K562 (cell line): ENCODE data around the gene BRD3OS. TPM values are rescaled to one million over a fixed set of nuclear protein-coding genes. Genes with fewer than 3 reads are reported as not detected.
"Not testable (repeated sequence)": the region's sequence is repeated elsewhere in the genome, so short reads cannot be mapped to it uniquely, and the experiment has no call there.

Source experiments
- ATAC-seq: fragments of 200-7000 bp; cut with Tn5 transposase; 3 replicates; pipeline ENCODE4 v1.9.1; 2020; ENCODE audit warnings: moderate library complexity
- BruUV-seq: library from RNA; stranded (reverse); fragments of 400-500 nt; replicated peaks from 2 replicates; lab custom pipeline; 2021; lab: Mats Ljungman, UMichigan
- CTCF ChIA-PET: fragments of 300-600 bp; formaldehyde crosslinking; extraction: SDS; loops from one replicate; lab custom pipeline; 2021; ENCODE audit warnings: low intra/inter-chr PET ratio; lab: Yijun Ruan, JAX
- POLR2A ChIA-PET: fragments of 300-600, 350-650 bp; sonication (Branson Sonifier 250); formaldehyde crosslinking; extraction: SDS; loops from one replicate; lab custom pipeline; 2021; ENCODE audit warnings: antibody characterized with exemption, inconsistent platforms; lab: Yijun Ruan, JAX
- DNase-seq, 4 experiments: peaks; one replicate each; pipeline versions ENCODE4 v3.0.0 to v3.0.0-alpha.2; 2011 to 2018; ENCODE audit warnings: low spot score in 3 of 4, mixed read lengths in 3 of 4; ENCODE audit errors: extremely low read depth in 1 of 4
- FAIRE-seq: peaks from 2 replicates; lab custom pipeline; 2011; peaks lifted over from hg19 to GRCh38; lab: Jason Lieb, UNC
- H2AFZ ChIP-seq: 2 replicates; pipeline ENCODE4 v1.6.0; 2011; ENCODE audit warnings: low read depth, low read length, control low read depth, inconsistent platforms
- H3K27ac ChIP-seq: fragments of 200-600 bp; 3 replicates; pipeline ENCODE4 v1.8.0; 2011; ENCODE audit warnings: low read depth, mild to moderate bottlenecking, control low read depth, inconsistent platforms, low read length, moderate library complexity, mixed read lengths; ENCODE audit errors: extremely low read depth
- H3K27me3 ChIP-seq, 2 experiments: fragments of 300-600 bp in 1 of 2; 2 replicates in 1 of 2; 3 replicates in 1 of 2; pipeline versions ENCODE4 v1.6.0 to v1.8.0; 2011; ENCODE audit warnings: inconsistent platforms in 2 of 2, low read length in 2 of 2, mild to moderate bottlenecking in 1 of 2, mixed read lengths in 1 of 2, moderate library complexity in 1 of 2; ENCODE audit not compliant: control insufficient read depth in 2 of 2, insufficient read depth in 2 of 2
- H3K36me3 ChIP-seq: fragments of 300-600 bp; 3 replicates; pipeline ENCODE4 v1.8.0; 2011; ENCODE audit warnings: mild to moderate bottlenecking, low read length, inconsistent platforms; ENCODE audit not compliant: control insufficient read depth, insufficient read depth
- H3K4me1 ChIP-seq, 2 experiments: fragments of 200-600 bp in 1 of 2; replicated peaks in 1 of 2; 2 replicates in 1 of 2; 3 replicates in 1 of 2; pipeline versions ENCODE4 v1.5.1 to v1.8.0; 2011; ENCODE audit warnings: inconsistent platforms in 2 of 2, low read length in 2 of 2, mild to moderate bottlenecking in 1 of 2, mixed read lengths in 1 of 2, moderate library complexity in 1 of 2; ENCODE audit not compliant: control insufficient read depth in 2 of 2, insufficient read depth in 2 of 2
- H3K4me2 ChIP-seq: 2 replicates; pipeline ENCODE4 v1.6.1; 2011; ENCODE audit warnings: low read length, control low read depth, inconsistent platforms, mixed read lengths; ENCODE audit not compliant: insufficient read depth
- H3K4me3 ChIP-seq: fragments of 200-600 bp; sonication (generic), shearing (Covaris generic); 2 replicates; pipeline ENCODE4 v1.5.1; 2016; ENCODE audit warnings: control low read depth, inconsistent platforms
- H3K79me2 ChIP-seq: fragments of 200-600 bp; 3 replicates; pipeline ENCODE4 v1.8.0; 2011; ENCODE audit warnings: low read length, inconsistent platforms; ENCODE audit not compliant: control insufficient read depth, insufficient read depth
- H3K9ac ChIP-seq, 2 experiments: 2 replicates each; pipeline versions ENCODE4 v1.6.0 to v1.6.1; 2011; ENCODE audit warnings: low read depth in 2 of 2, low read length in 2 of 2, control low read depth in 1 of 2, inconsistent platforms in 1 of 2, mild to moderate bottlenecking in 1 of 2, mixed read lengths in 1 of 2; ENCODE audit not compliant: insufficient read depth in 1 of 2
- H3K9me1 ChIP-seq: one replicate; pipeline ENCODE4 v1.6.0; 2011; ENCODE audit warnings: inconsistent platforms, mild to moderate bottlenecking, low read length, moderate library complexity; ENCODE audit not compliant: control insufficient read depth, insufficient read depth
- H3K9me3 ChIP-seq: replicated peaks from 2 replicates; pipeline ENCODE4 v1.5.1; 2011; ENCODE audit warnings: low read depth, low read length, inconsistent platforms; ENCODE audit not compliant: control insufficient read depth, insufficient read depth
- H4K20me1 ChIP-seq: replicated peaks from 2 replicates; pipeline ENCODE4 v1.6.1; 2011; ENCODE audit warnings: low read length, inconsistent platforms, mixed read lengths; ENCODE audit not compliant: control insufficient read depth, insufficient read depth
- BCOR ChIP-seq: fragments of 450-650 bp; IDR thresholded peaks from 2 replicates; pipeline ENCODE4 v1.6.1; 2016
- L3MBTL2 ChIP-seq: fragments of 450-650 bp; IDR thresholded peaks from 2 replicates; pipeline ENCODE4 v1.6.1; 2016; ENCODE audit warnings: mild to moderate bottlenecking, moderate library complexity
- POLR2A ChIP-seq: fragments of 450-650 bp; conservative IDR thresholded peaks from 2 replicates; pipeline ENCODE4 v1.6.1; 2016
- SIN3A ChIP-seq, 2 experiments: fragments of 150-350 bp in 1 of 2; IDR thresholded peaks; 2 replicates each; pipeline ENCODE4 v1.6.1; 2011 to 2016; ENCODE audit warnings: borderline replicate concordance in 2 of 2, low read depth in 2 of 2, low read length in 2 of 2, mild to moderate bottlenecking in 2 of 2, moderate library complexity in 2 of 2; ENCODE audit not compliant: control insufficient read depth in 1 of 2
- TCF7L2 ChIP-seq: fragments of 150-350 bp; IDR thresholded peaks from 2 replicates; pipeline ENCODE4 v1.6.1; 2016; ENCODE audit warnings: low read depth, mild to moderate bottlenecking, low read length, moderate library complexity
- WHSC1 ChIP-seq: IDR thresholded peaks from one replicate; pipeline ENCODE4 v1.6.1; 2012; ENCODE audit warnings: low read length, control low read depth, inconsistent platforms
- ZNF121 ChIP-seq: sonication (generic); formaldehyde crosslinking; conservative IDR thresholded peaks from 2 replicates; pipeline ENCODE4 v1.8.0; 2022; ENCODE audit warnings: missing genetic modification reagents
- WGBS: fragments of 100-300 bp; shearing (Covaris generic); methylation state at CpG from one replicate; pipeline ENCODE4 v1.1.6; 2016; ENCODE audit warnings: low coverage, mixed read lengths; ENCODE audit not compliant: insufficient coverage; ENCODE audit errors: missing lambda C conversion rate; 5-methylcytosine and 5-hydroxymethylcytosine counted together
- in situ Hi-C: fragments of 300-500 bp; cut with MboI; formaldehyde crosslinking; loops from 4 replicates; pipeline ENCODE4 v1.15.0; 2018; ENCODE audit warnings: inconsistent platforms, mixed read lengths
- intact Hi-C: fragments of 100-400 bp; cut with micrococcal nuclease; formaldehyde crosslinking; loops from 2 replicates; pipeline ENCODE4 v1.14.2; 2022
- polyA plus RNA-seq, 8 experiments: library from polyadenylated mRNA; depleted of rRNA in 4 of 8; stranded (reverse) in 5 of 8; unstranded in 3 of 8; fragments of >200 nt; fragmentation: Nextera tagmentation in 2 of 8; fragmentation: Illumina TruSeq in 1 of 8; extraction: Ambion mirVana in 2 of 8; extraction: Trizol in 1 of 8; gene quantifications; 2 replicates each; pipeline versions ENCODE4 v1.2.1 to v1.2.3, GENCODE V29; 2011 to 2014; ENCODE audit warnings: inconsistent platforms in 1 of 8, missing spikeins in 1 of 8
- total RNA-seq, 7 experiments: library from RNA; depleted of rRNA in 6 of 7; stranded (reverse); fragments of >200 nt in 6 of 7; fragmentation: Illumina TruSeq in 2 of 7; extraction: Trizol in 2 of 7; gene quantifications; 2 replicates each; pipeline versions ENCODE4 v1.2.1 to v1.2.3, GENCODE V29; 2011 to 2021; ENCODE audit warnings: low replicate concordance in 1 of 7
- TF ChIP-seq, protein P1 (sequence below): fragments of 450-650 bp; formaldehyde crosslinking; IDR thresholded peaks from 2 replicates; pipeline ENCODE4 v1.4.0; 2020; ENCODE audit warnings: mild to moderate bottlenecking, moderate library complexity
- TF ChIP-seq, protein P2 (sequence below), 2 experiments: fragments of 250-450 bp in 1 of 2; fragments of 450-650 bp in 1 of 2; sonication (Bioruptor Pico) in 1 of 2; IDR thresholded peaks; 2 replicates each; pipeline versions ENCODE4 v1.6.1 to v1.8.0; 2016 to 2021; ENCODE audit warnings: mild to moderate bottlenecking in 2 of 2, moderate library complexity in 2 of 2, missing compliant biosample characterization in 1 of 2, missing genetic modification characterization in 1 of 2
- TF ChIP-seq, protein P3 (sequence below): fragments of 250-450 bp; sonication (Bioruptor Pico); IDR thresholded peaks from 2 replicates; pipeline ENCODE4 v1.4.0; 2020; ENCODE audit warnings: borderline replicate concordance

Gene BRD3OS
- total and polyA plus RNA-seq, 9 of the 15 experiments (the other 6 are each of a cell fraction or from before 2014, with no cell fraction given) = 1.1 to 8.7 (median 5.9) TPM

- TF ChIP-seq TCF7L2 = no peak
Observed at GRCh38 chr9:134071149-134071548, 45.9 kb downstream of the BRD3OS start (continued).

- H3K4me3 ChIP-seq, FAIRE-seq, H3K27ac ChIP-seq, H3K79me2 ChIP-seq, DNase-seq, H2AFZ ChIP-seq, ATAC-seq, CTCF ChIA-PET, intact Hi-C loops, in situ Hi-C loops, BruUV-seq, H4K20me1 ChIP-seq, H3K4me2 ChIP-seq, H3K9ac ChIP-seq, H3K9me1 ChIP-seq, H3K9me3 ChIP-seq, H3K4me1 ChIP-seq, H3K36me3 ChIP-seq: not testable (repeated sequence)
- peak; percentile 57 for TF ChIP-seq ZNF121 (CRISPR knock-in tag)
- peak; percentile 52; the same call in 1 of the 2 replicates for TF ChIP-seq BCOR
- POLR2A ChIA-PET = interaction anchor here (0.5 to 0.7 kb wide), 2 partner anchors 12 to 25 kb away, joined by 3 read pairs; no protein-coding TSS in a partner anchor
- 5% methylated on average over 7 of the region's 7 CpGs for WGBS
- peaks cover 38 to 55% of the 10 kb centered on the region in 2 experiments for H3K27me3 ChIP-seq
Observed at GRCh38 chr9:134072683-134073082, 47.4 kb downstream of the BRD3OS start.

- peaks cover 2% of the 10 kb centered on the region; the same call in 1 of the 2 replicates for H3K9me3 ChIP-seq
- no peak overlapping the region for H2AFZ ChIP-seq
- no TSS peak for BruUV-seq
- CTCF ChIA-PET = no interaction called here
- POLR2A ChIA-PET = interaction anchor here (0.6 kb wide), 1 partner anchor 252 kb away, joined by 4 read pairs; no protein-coding TSS in a partner anchor
- intact Hi-C loops (no loop called here), in situ Hi-C loops (no loop called here)
- H3K4me3 ChIP-seq = no peak overlapping the region
- H3K4me1 ChIP-seq = peaks cover 3 to 6% of the 10 kb centered on the region in 2 experiments; a peak in 4 of 5 replicates
- H3K27ac ChIP-seq = no peak overlapping the region
- H4K20me1 ChIP-seq = 0 out of 2 replicates have a peak, but pooled peaks cover 3% of the 10 kb centered on the region
- H3K27me3 ChIP-seq = peaks cover 38 to 55% of the 10 kb centered on the region in 2 experiments
- H3K36me3 ChIP-seq = no peaks in the 10 kb centered on the region
- H3K4me2 ChIP-seq = no peak overlapping the region
- whole genome bisulfite sequencing = 1% methylated on average over 6 of the region's 6 CpGs
- ATAC-seq (no peak), DNase-seq (peak in 1 of 4 experiments; percentile 3), FAIRE-seq (no peak)
- no peak overlapping the region for H3K9ac ChIP-seq
- no peaks in the 10 kb centered on the region for H3K79me2 ChIP-seq
- no peaks in the 10 kb centered on the region for H3K9me1 ChIP-seq
- TF ChIP-seq POLR2A (no peak), WHSC1 (no peak), SIN3A (IDR thresholded peaks at IDR 0.05; ENCODE audit: borderline replicate concordance in 2 of 2, control insufficient read depth in 1 of 2, low read depth in 2 of 2, low read length in 2 of 2) (no peak), L3MBTL2 (no peak)
- TF ChIP-seq, protein P1, sequence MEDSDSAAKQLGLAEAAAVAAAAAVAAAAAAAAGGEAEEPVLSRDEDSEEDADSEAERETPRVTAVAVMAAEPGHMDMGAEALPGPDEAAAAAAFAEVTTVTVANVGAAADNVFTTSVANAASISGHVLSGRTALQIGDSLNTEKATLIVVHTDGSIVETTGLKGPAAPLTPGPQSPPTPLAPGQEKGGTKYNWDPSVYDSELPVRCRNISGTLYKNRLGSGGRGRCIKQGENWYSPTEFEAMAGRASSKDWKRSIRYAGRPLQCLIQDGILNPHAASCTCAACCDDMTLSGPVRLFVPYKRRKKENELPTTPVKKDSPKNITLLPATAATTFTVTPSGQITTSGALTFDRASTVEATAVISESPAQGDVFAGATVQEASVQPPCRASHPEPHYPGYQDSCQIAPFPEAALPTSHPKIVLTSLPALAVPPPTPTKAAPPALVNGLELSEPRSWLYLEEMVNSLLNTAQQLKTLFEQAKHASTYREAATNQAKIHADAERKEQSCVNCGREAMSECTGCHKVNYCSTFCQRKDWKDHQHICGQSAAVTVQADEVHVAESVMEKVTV (CRISPR knock-in tag) = no peak
- TF ChIP-seq, protein P2, sequence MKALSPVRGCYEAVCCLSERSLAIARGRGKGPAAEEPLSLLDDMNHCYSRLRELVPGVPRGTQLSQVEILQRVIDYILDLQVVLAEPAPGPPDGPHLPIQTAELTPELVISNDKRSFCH (CRISPR knock-in tag; IDR thresholded peaks at IDR 0.05) = no peak
- TF ChIP-seq, protein P2 (tag; IDR thresholded peaks at IDR 0.05) = no peak
- TF ChIP-seq, protein P3, sequence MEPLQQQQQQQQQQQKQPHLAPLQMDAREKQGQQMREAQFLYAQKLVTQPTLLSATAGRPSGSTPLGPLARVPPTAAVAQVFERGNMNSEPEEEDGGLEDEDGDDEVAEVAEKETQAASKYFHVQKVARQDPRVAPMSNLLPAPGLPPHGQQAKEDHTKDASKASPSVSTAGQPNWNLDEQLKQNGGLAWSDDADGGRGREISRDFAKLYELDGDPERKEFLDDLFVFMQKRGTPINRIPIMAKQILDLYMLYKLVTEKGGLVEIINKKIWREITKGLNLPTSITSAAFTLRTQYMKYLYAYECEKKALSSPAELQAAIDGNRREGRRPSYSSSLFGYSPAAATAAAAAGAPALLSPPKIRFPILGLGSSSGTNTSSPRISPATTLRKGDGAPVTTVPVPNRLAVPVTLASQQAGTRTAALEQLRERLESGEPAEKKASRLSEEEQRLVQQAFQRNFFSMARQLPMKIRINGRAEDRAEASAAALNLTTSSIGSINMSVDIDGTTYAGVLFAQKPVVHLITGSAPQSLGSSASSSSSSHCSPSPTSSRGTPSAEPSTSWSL = no peak
Observed at GRCh38 chr9:134073500-134073899, 48.2 kb downstream of the BRD3OS start.
